GM21515 (cell line): ENCODE measurements around the gene JTB.

ENCODE experiments used
- ATAC-seq: cut with Tn5 transposase; IDR thresholded peaks from one replicate; pipeline ENCODE4 v1.9.1; 2021; ENCODE audit not compliant: unreplicated experiment

JTB gene

GRCh38 chr1:153933955-153934354, 43.5 kb downstream of the JTB start:
- no peak for ATAC-seq

- ATAC-seq: no peak
Observed at GRCh38 chr1:153933430-153933829, 44.0 kb downstream of the JTB start.

DNA sequence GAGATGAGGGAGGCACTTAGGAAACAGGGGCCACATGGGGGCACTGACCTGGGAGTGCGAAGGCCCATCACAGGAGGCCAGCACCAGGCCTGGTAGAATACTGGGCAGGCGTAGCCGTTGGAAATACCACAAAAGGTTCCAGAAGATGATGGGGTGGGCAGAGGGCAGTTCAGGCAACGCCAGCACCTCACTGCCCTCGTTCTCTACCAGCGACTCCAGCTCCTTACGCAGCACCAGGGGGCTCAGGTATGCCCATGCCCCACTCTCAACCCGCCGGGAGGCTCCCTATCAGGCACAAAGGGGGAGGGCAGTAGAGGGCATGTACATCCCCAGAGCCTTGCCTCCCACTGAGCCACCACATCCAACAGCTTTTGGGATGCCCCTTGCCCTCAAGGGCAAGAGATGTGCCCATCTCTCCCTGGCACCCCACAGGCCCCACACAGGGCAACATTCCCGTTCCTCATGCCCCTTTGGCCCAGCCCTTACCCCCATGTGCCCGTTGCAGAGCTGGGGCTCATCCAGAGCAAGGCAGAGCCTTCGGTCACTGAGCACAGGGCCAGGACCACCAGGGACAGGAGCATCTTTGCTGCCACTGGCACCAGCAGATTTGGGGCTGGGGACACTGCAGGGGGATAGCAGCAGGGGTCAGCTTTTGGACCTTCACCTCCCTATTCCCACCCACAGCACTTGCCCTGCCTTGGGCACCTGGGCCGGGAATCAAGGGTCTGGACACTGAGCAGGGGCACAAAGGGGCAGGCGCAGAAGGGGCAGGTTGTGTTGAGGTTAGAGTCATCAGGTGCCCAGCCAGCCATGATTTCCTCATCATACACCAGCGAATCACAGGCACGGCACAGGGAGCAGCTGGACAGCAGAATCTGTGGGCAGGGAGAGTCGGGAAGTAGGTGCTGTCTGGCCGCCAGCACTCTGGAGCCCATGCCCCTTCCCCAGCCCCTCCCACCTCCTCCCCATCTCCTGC, 45.0 kb downstream of the JTB start:
- ATAC-seq: no peak

- no peak for ATAC-seq
Observed at GRCh38 chr1:153929981-153930948, 47.2 kb downstream of the JTB start.

- no peak for ATAC-seq
Observed at GRCh38 chr1:153929426-153929825, 48.0 kb downstream of the JTB start.

- no peak for ATAC-seq
Observed at GRCh38 chr1:153928791-153929341, 48.6 kb downstream of the JTB start.

GRCh38 chr1:153928245-153928644, 49.2 kb downstream of the JTB start:
- ATAC-seq: no peak

- no peak for ATAC-seq
Observed at GRCh38 chr1:153926405-153926804, 51.1 kb downstream of the JTB start.
